VCaP (cell line): ENCODE data around the gene SSH2.

Source experiments
- H3K27ac ChIP-seq: fragments of 450-650 bp; 2 replicates; pipeline ENCODE4 v1.5.1; 2017
- CTCF ChIP-seq: fragments of 450-650 bp; conservative IDR thresholded peaks from 2 replicates; pipeline ENCODE4 v1.5.1; 2017; ENCODE audit warnings: mild to moderate bottlenecking, moderate library complexity

SSH2 gene

GRCh38 chr17:29717817-29718216 lies 212.2 kb downstream of the SSH2 start:
- no peak overlapping the region for H3K27ac ChIP-seq
- TF ChIP-seq CTCF, result no peak

- no peak for TF ChIP-seq CTCF
- no peak overlapping the region for H3K27ac ChIP-seq
These were observed 213.5 kb downstream of the SSH2 start for GRCh38 chr17:29716566-29716965.

- no peak for TF ChIP-seq CTCF
- no peak overlapping the region for H3K27ac ChIP-seq
These were observed 214.3 kb downstream of the SSH2 start for GRCh38 chr17:29715680-29716079.

GRCh38 chr17:29714146-29714545 lies 215.9 kb downstream of the SSH2 start:
- TF ChIP-seq CTCF, result no peak
- no peak overlapping the region for H3K27ac ChIP-seq

- no peak overlapping the region for H3K27ac ChIP-seq
- no peak for TF ChIP-seq CTCF
These were observed 216.4 kb downstream of the SSH2 start for GRCh38 chr17:29713626-29714025.

GRCh38 chr17:29711588-29712385 lies 218.2 kb downstream of the SSH2 start:
- H3K27ac ChIP-seq, result no peak overlapping the region
- no peak for TF ChIP-seq CTCF

GRCh38 chr17:29710891-29711418 lies 219.1 kb downstream of the SSH2 start:
- no peak for TF ChIP-seq CTCF
- no peak overlapping the region for H3K27ac ChIP-seq
